Astrocyte (in vitro differentiated cells and primary cell): ENCODE results near the gene SRRM4. TPM values are rescaled to one million over a fixed set of nuclear protein-coding genes. Genes with fewer than 3 reads are reported as not detected.

Source experiments
- DNase-seq: peaks from one replicate; pipeline ENCODE4 v3.0.0-alpha.2; 2010; ENCODE audit warnings: low read depth
- FAIRE-seq: peaks from 2 replicates; lab custom pipeline; 2011; peaks lifted over from hg19 to GRCh38; lab: Jason Lieb, UNC
- H2AFZ ChIP-seq: 2 replicates; pipeline ENCODE4 v1.6.0; 2012; ENCODE audit warnings: low read depth, low read length, inconsistent platforms
- H3K27ac ChIP-seq: 2 replicates; pipeline ENCODE4 v1.5.1; 2011; ENCODE audit warnings: low read depth, low read length, inconsistent platforms
- H3K27me3 ChIP-seq: 2 replicates; pipeline ENCODE4 v1.6.0; 2011; ENCODE audit warnings: low read length, inconsistent platforms; ENCODE audit not compliant: insufficient read depth
- H3K36me3 ChIP-seq: 2 replicates; pipeline ENCODE4 v1.5.1; 2011; ENCODE audit warnings: low read length, inconsistent platforms; ENCODE audit not compliant: insufficient read depth
- H3K4me1 ChIP-seq: 2 replicates; pipeline ENCODE4 v1.5.1; 2011; ENCODE audit warnings: low read length, inconsistent platforms; ENCODE audit not compliant: insufficient read depth
- H3K4me2 ChIP-seq: 2 replicates; pipeline ENCODE4 v1.6.0; 2012; ENCODE audit warnings: low read length, inconsistent platforms
- H3K4me3 ChIP-seq: 2 replicates; pipeline ENCODE4 v1.5.1; 2011; ENCODE audit warnings: low read depth, mild to moderate bottlenecking, low read length, inconsistent platforms; ENCODE audit not compliant: insufficient read depth
- H3K79me2 ChIP-seq: 2 replicates; pipeline ENCODE4 v1.6.0; 2012; ENCODE audit warnings: mild to moderate bottlenecking, low read length, inconsistent platforms; ENCODE audit not compliant: insufficient read depth
- H3K9ac ChIP-seq: 2 replicates; pipeline ENCODE4 v1.6.0; 2012; ENCODE audit warnings: mild to moderate bottlenecking, low read length, inconsistent platforms
- H3K9me3 ChIP-seq: 2 replicates; pipeline ENCODE4 v1.5.1; 2012; ENCODE audit warnings: low read depth, mild to moderate bottlenecking, low read length, inconsistent platforms; ENCODE audit not compliant: insufficient read depth
- H4K20me1 ChIP-seq: 2 replicates; pipeline ENCODE4 v1.6.0; 2012; ENCODE audit warnings: low read length, inconsistent platforms; ENCODE audit not compliant: insufficient read depth
- H3K27ac Mint-ChIP-seq: one replicate; pipeline ENCODE4 v1.8.0; 2021; ENCODE audit warnings: mild to moderate bottlenecking, mixed read lengths; ENCODE audit not compliant: unreplicated experiment
- H3K27me3 Mint-ChIP-seq: one replicate; pipeline ENCODE4 v1.8.0; 2021; ENCODE audit warnings: low read depth, mixed read lengths; ENCODE audit not compliant: unreplicated experiment
- H3K36me3 Mint-ChIP-seq: one replicate; pipeline ENCODE4 v1.8.0; 2021; ENCODE audit warnings: low read depth, mixed read lengths; ENCODE audit not compliant: unreplicated experiment
- H3K4me1 Mint-ChIP-seq: one replicate; pipeline ENCODE4 v1.8.0; 2021; ENCODE audit warnings: low read depth, mixed read lengths; ENCODE audit not compliant: unreplicated experiment
- H3K4me3 Mint-ChIP-seq: one replicate; pipeline ENCODE4 v1.8.0; 2021; ENCODE audit warnings: mild to moderate bottlenecking, moderate library complexity, mixed read lengths; ENCODE audit not compliant: unreplicated experiment
- H3K9me3 Mint-ChIP-seq: one replicate; pipeline ENCODE4 v1.8.0; 2021; ENCODE audit warnings: mild to moderate bottlenecking, mixed read lengths; ENCODE audit not compliant: unreplicated experiment
- CTCF ChIP-seq: IDR thresholded peaks from 2 replicates; pipeline ENCODE4 v1.5.1; 2011; ENCODE audit warnings: low read depth, mild to moderate bottlenecking, inconsistent platforms, low read length, moderate library complexity; ENCODE audit not compliant: insufficient read depth
- EZH2 ChIP-seq: IDR thresholded peaks from 2 replicates; pipeline ENCODE4 v1.6.1; 2012; ENCODE audit warnings: mild to moderate bottlenecking, low read length, inconsistent platforms; ENCODE audit not compliant: insufficient read depth
- total RNA-seq: library from RNA; stranded (reverse); gene quantifications from 2 replicates; pipeline ENCODE4 v1.2.1, GENCODE V29; 2021

Gene SRRM4
- total RNA-seq, 1 donor from 2014 or later: 0.30 TPM

- TF ChIP-seq CTCF: no peak
- no peak for TF ChIP-seq EZH2
- no peaks in the 10 kb centered on the region for H3K27me3 Mint-ChIP-seq
- Histone ChIP-seq H3K27me3 (no peaks in the 10 kb centered on the region), H3K9me3 (no peaks in the 10 kb centered on the region), H3K27ac (peak overlapping the region; percentile 90), H3K9ac (peak overlapping the region; percentile 92), H3K36me3 (no peaks in the 10 kb centered on the region), H3K4me3 (peak overlapping the region; percentile 66), H3K4me2 (peak overlapping the region; percentile 86), H3K79me2 (peaks cover 38% of the 10 kb centered on the region), H3K4me1 (peaks cover 53% of the 10 kb centered on the region), H2AFZ (peak overlapping the region; percentile 71), H4K20me1 (peaks cover 4% of the 10 kb centered on the region)
- peak overlapping the region; percentile 94 for H3K27ac Mint-ChIP-seq
- DNase-seq (peak; percentile 74), FAIRE-seq (no peak)
- H3K36me3 Mint-ChIP-seq: peaks cover 4% of the 10 kb centered on the region
- H3K9me3 Mint-ChIP-seq: no peaks in the 10 kb centered on the region
- H3K4me1 Mint-ChIP-seq: peaks cover 38% of the 10 kb centered on the region
- peak overlapping the region; percentile 91 for H3K4me3 Mint-ChIP-seq
These were observed 198.1 kb downstream of the SRRM4 start for GRCh38 chr12:119179335-119180021.

DNA sequence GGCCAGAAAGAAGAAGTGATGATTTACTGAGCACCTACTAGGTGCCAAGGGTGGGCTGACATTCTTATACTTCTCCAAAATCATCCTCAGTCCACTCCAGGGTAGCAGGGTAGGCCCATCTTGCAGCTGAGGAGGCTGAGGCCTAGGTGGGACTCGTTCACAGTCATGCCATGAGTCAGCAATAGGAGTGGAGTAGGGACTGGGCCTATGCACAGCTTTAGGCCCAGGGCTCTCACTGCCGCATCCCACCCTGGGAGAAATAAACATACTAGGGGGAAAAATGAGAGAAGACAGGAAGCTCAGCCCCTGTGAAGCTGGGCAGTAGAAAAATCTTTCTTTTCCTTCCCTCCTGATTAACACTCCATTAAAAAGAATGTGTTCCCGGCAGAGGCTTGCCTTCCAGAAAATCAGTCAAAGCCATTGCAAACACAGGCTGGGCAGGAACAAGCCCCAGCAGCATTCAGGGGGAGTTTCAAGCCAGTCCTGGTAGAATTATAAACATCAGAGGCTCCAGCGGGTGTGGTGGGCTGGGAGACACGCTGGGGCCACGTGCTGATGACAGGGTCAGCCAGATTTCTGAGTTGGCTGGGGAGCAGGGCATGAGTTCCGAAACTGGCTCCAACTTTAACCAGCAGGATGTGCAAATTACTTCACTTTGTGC is 199.2 kb downstream of the SRRM4 start:
- peak overlapping the region; percentile 90 for H3K27ac ChIP-seq
- Mint-ChIP-seq H3K27me3 (no peaks in the 10 kb centered on the region), H3K4me1 (peaks cover 38% of the 10 kb centered on the region), H3K27ac (peak overlapping the region; percentile 94), H3K9me3 (no peaks in the 10 kb centered on the region), H3K36me3 (peaks cover 4% of the 10 kb centered on the region), H3K4me3 (peak overlapping the region; percentile 91)
- no peaks in the 10 kb centered on the region for H3K9me3 ChIP-seq
- peak overlapping the region; percentile 66 for H3K4me3 ChIP-seq
- TF ChIP-seq CTCF (no peak), EZH2 (no peak)
- DNase-seq (peak; percentile 71), FAIRE-seq (no peak)
- peaks cover 4% of the 10 kb centered on the region for H4K20me1 ChIP-seq
- peak overlapping the region; percentile 86 for H3K4me2 ChIP-seq
- H3K9ac ChIP-seq: peak overlapping the region; percentile 92
- H3K4me1 ChIP-seq: peaks cover 53% of the 10 kb centered on the region
- peak overlapping the region; percentile 13 for H2AFZ ChIP-seq
- H3K79me2 ChIP-seq: peaks cover 38% of the 10 kb centered on the region
- H3K27me3 ChIP-seq: no peaks in the 10 kb centered on the region
- H3K36me3 ChIP-seq: no peaks in the 10 kb centered on the region

DNA sequence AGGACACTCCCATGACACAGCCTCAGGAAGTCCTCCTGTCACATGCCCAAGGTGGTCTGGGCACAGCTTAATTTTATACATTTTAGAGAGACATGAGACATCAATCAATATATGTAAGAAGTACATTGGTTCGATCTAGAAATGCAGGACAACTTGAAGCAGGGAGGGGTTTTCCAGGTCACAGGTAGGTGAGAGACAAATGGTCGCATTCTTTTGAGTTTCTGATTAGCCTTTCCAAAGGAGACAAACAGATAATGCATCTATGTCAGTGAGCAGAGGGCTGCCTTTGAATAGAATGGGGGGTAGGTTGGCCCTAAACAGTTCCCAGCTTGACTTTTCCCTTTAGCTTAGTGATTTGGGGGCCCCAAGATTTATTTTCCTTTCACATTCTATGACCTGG is 199.9 kb downstream of the SRRM4 start:
- Histone ChIP-seq H4K20me1 (peaks cover 7% of the 10 kb centered on the region), H3K9ac (peak overlapping the region; percentile 92), H3K9me3 (no peaks in the 10 kb centered on the region), H3K4me1 (peaks cover 48% of the 10 kb centered on the region), H3K79me2 (peaks cover 38% of the 10 kb centered on the region), H2AFZ (peak overlapping the region; percentile 13), H3K4me2 (peak overlapping the region; percentile 86), H3K4me3 (peak overlapping the region; percentile 66), H3K36me3 (no peaks in the 10 kb centered on the region), H3K27ac (peak overlapping the region; percentile 90), H3K27me3 (no peaks in the 10 kb centered on the region)
- no peak for TF ChIP-seq CTCF
- no peak for TF ChIP-seq EZH2
- Mint-ChIP-seq H3K27me3 (no peaks in the 10 kb centered on the region), H3K4me1 (peaks cover 37% of the 10 kb centered on the region), H3K9me3 (no peaks in the 10 kb centered on the region), H3K4me3 (peak overlapping the region; percentile 91), H3K36me3 (peaks cover 6% of the 10 kb centered on the region), H3K27ac (peak overlapping the region; percentile 94)
- FAIRE-seq (no peak), DNase-seq (no peak)
